Duodenal mucosa (tissue), 2 donors: Measurements from ENCODE around the gene LAMTOR1.

ENCODE experiments used
- H3K27ac ChIP-seq: one replicate; pipeline ENCODE4 v1.7.0; 2013; ENCODE audit warnings: low read depth, low read length
- H3K27me3 ChIP-seq, 2 donors: one replicate each; pipeline ENCODE4 v1.7.0; 2013; ENCODE audit warnings: low read length in 2 of 2, control low read depth in 1 of 2; ENCODE audit not compliant: insufficient read depth in 2 of 2, control insufficient read depth in 1 of 2
- H3K36me3 ChIP-seq, 2 donors: one replicate each; pipeline ENCODE4 v1.7.0; 2013; ENCODE audit warnings: low read length in 2 of 2, control low read depth in 1 of 2; ENCODE audit not compliant: insufficient read depth in 2 of 2, control insufficient read depth in 1 of 2
- H3K4me1 ChIP-seq, 2 donors: one replicate each; pipeline ENCODE4 v1.7.0; 2013; ENCODE audit warnings: low read length in 2 of 2, control low read depth in 1 of 2; ENCODE audit not compliant: insufficient read depth in 2 of 2, control insufficient read depth in 1 of 2
- H3K4me3 ChIP-seq, 2 donors: one replicate each; pipeline ENCODE4 v1.7.0; 2013; ENCODE audit warnings: low read length in 2 of 2, low read depth in 1 of 2
- H3K9ac ChIP-seq, 2 donors: one replicate each; pipeline ENCODE4 v1.7.0; 2013; ENCODE audit warnings: low read length in 2 of 2, low read depth in 1 of 2
- H3K9me3 ChIP-seq, 2 donors: one replicate each; pipeline ENCODE4 v1.7.0; 2013; ENCODE audit warnings: low read length in 2 of 2, control low read depth in 1 of 2; ENCODE audit not compliant: control insufficient read depth in 1 of 2

Gene LAMTOR1

GRCh38 chr11:72069787-72070251 lies 33.3 kb downstream of the LAMTOR1 start:
- Histone ChIP-seq H3K4me1 (peaks cover 16 to 35% of the 10 kb centered on the region in 2 donors), H3K9me3 (no peaks in the 10 kb centered on the region), H3K27ac (peak overlapping the region; percentile 26), H3K4me3 (no peak overlapping the region), H3K27me3 (no peaks in the 10 kb centered on the region), H3K9ac (peak overlapping the region; percentile 27 to 34), H3K36me3 (peaks cover 0 to 16% of the 10 kb centered on the region in 2 donors)

- Histone ChIP-seq H3K9me3 (no peaks in the 10 kb centered on the region), H3K36me3 (peaks cover 0 to 16% of the 10 kb centered on the region in 2 donors), H3K9ac (peak overlapping the region in 1 of 2 donors; percentile 27), H3K4me1 (peaks cover 16 to 35% of the 10 kb centered on the region in 2 donors), H3K27me3 (no peaks in the 10 kb centered on the region), H3K4me3 (no peak overlapping the region), H3K27ac (peak overlapping the region; percentile 26)
Measured at GRCh38 chr11:72069200-72069599, 33.9 kb downstream of the LAMTOR1 start.

GRCh38 chr11:72067676-72068075 lies 35.4 kb downstream of the LAMTOR1 start:
- H3K4me3 ChIP-seq: no peak overlapping the region
- no peaks in the 10 kb centered on the region for H3K9me3 ChIP-seq
- H3K27me3 ChIP-seq: no peaks in the 10 kb centered on the region
- H3K36me3 ChIP-seq: peaks cover 0 to 16% of the 10 kb centered on the region in 2 donors
- H3K27ac ChIP-seq: no peak overlapping the region
- H3K9ac ChIP-seq: no peak overlapping the region
- H3K4me1 ChIP-seq: peaks cover 16 to 34% of the 10 kb centered on the region in 2 donors

- Histone ChIP-seq H3K36me3 (peaks cover 0 to 16% of the 10 kb centered on the region in 2 donors), H3K4me1 (peaks cover 16 to 30% of the 10 kb centered on the region in 2 donors), H3K9ac (no peak overlapping the region), H3K27me3 (no peaks in the 10 kb centered on the region), H3K4me3 (no peak overlapping the region), H3K27ac (no peak overlapping the region), H3K9me3 (no peaks in the 10 kb centered on the region)
Measured at GRCh38 chr11:72067266-72067665, 35.8 kb downstream of the LAMTOR1 start.

GRCh38 chr11:72066855-72067254 lies 36.2 kb downstream of the LAMTOR1 start:
- Histone ChIP-seq H3K36me3 (peaks cover 0 to 17% of the 10 kb centered on the region in 2 donors), H3K9ac (no peak overlapping the region), H3K27ac (no peak overlapping the region), H3K27me3 (no peaks in the 10 kb centered on the region), H3K9me3 (no peaks in the 10 kb centered on the region), H3K4me1 (peaks cover 16 to 26% of the 10 kb centered on the region in 2 donors), H3K4me3 (no peak overlapping the region)

GRCh38 chr11:72061739-72062396 lies 41.2 kb downstream of the LAMTOR1 start:
- Histone ChIP-seq H3K9me3 (no peaks in the 10 kb centered on the region), H3K36me3 (peaks cover 0 to 13% of the 10 kb centered on the region in 2 donors), H3K9ac (no peak overlapping the region), H3K4me1 (peaks cover 0 to 3% of the 10 kb centered on the region in 2 donors), H3K27ac (no peak overlapping the region), H3K4me3 (no peak overlapping the region), H3K27me3 (no peaks in the 10 kb centered on the region)

- H3K27me3 ChIP-seq: no peaks in the 10 kb centered on the region
- H3K36me3 ChIP-seq: peaks cover 0 to 3% of the 10 kb centered on the region in 2 donors
Measured at GRCh38 chr11:72058416-72059034, 44.6 kb downstream of the LAMTOR1 start.

GRCh38 chr11:72048766-72049460 lies 54.2 kb downstream of the LAMTOR1 start:
- H3K4me1 ChIP-seq: peaks cover 0 to 7% of the 10 kb centered on the region in 2 donors
- H3K27me3 ChIP-seq: no peaks in the 10 kb centered on the region
- no peak overlapping the region for H3K4me3 ChIP-seq
- no peaks in the 10 kb centered on the region for H3K9me3 ChIP-seq
- H3K36me3 ChIP-seq: peaks cover 0 to 5% of the 10 kb centered on the region in 2 donors
- H3K9ac ChIP-seq: peak overlapping the region in 1 of 2 donors; percentile 8
- H3K27ac ChIP-seq: no peak overlapping the region

More at GRCh38 chr11:72058416-72059034, 44.6 kb downstream of the LAMTOR1 start:
- Histone ChIP-seq H3K9me3 (no peaks in the 10 kb centered on the region), H3K9ac (no peak overlapping the region), H3K27ac (no peak overlapping the region), H3K4me3 (no peak overlapping the region), H3K4me1 (no peaks in the 10 kb centered on the region)
